ENCODE measurements around the gene RHAG. TPM values are rescaled to one million over a fixed set of nuclear protein-coding genes. Genes with fewer than 3 reads are reported as not detected.
A peak's percentile ranks its signal among the peaks of the same experiment; 100 is the strongest.
"Not testable (repeated sequence)": the region's sequence is repeated elsewhere in the genome, so short reads cannot be mapped to it uniquely, and the experiment has no call there.

The RHAG gene
- total RNA-seq, 2 experiments from 2014 or later: not detected

DNA sequence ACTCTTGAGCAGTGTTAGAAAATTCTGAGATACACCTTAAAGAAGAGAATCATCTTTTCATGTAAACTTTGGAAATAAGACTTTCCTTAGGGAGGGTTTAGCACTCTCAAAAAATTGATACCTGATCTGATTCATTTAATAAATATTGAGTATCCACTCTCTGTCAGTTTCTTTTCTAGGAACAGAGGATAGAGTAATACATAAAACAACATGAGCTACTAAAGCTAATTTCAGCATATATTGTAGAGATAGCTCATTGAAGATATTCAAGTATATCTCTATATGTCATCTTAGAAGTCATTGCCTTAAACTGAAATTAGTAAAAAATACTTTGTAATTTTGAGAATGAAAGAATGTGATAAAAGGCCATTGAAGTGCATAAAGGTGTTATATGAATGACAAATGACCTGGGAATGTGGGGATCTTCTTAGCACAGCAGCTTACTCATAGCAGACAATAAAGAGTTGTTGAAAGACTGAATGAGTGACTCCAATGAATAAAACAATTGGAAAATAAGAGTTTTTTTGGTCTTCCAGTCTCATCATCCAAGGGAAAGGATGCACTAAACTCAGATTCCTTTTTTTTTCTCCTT is 29.2 kb downstream of the RHAG start:
- intact Hi-C loops (cut with DNase I, micrococcal nuclease): no loop called here

DNA sequence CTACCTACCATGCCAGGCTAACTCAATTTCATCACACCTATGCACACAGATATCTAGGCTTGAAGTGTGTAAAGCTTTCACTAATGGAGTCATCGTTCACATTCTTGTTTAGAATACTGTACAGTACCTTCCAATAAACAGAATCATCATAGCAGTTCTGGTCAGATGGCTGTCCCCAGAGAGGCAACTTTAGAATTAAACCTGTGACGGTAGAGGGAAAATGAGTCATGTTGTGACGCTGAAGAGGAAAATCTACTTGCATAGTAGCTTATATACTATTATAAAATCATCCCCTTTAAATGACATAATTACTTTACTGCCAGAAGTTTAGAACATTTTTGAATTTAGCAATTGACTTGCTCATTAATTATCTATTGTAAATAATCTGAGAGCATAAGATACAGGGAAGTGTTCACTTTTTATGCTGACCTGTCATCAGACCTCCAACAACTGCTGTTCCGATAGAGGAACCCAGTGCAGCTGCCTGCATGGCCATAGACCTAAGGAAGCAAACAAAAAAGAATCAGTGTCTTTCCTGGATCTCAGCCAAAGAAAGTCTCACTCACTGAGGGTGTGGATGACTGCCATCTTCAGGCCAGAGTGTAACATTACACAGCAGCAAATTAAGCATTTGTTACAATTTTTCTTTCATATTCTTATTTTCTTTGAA is 29.8 kb downstream of the RHAG start:
- intact Hi-C loops (cut with DNase I, micrococcal nuclease): no loop called here
- H3K36me3 ChIP-seq (ENCODE audit: insufficient read depth, low read length): no peaks in the 10 kb centered on the region
- no peaks in the 10 kb centered on the region for H3K27me3 ChIP-seq (ENCODE audit: control insufficient read depth in 1 of 2, insufficient read depth in 2 of 2, low read length in 2 of 2)
- DNase-seq (peak in 3 of 14 experiments; percentile 40 to 54 (median 53)), ATAC-seq (ENCODE audit: poor library complexity) (no peak)
- Mint-ChIP-seq H3K27me3 (peaks cover 18% of the 10 kb centered on the region), H3K4me1 (ENCODE audit: low read depth) (no peaks in the 10 kb centered on the region), H3K36me3 (ENCODE audit: low read depth) (no peaks in the 10 kb centered on the region), H3K27ac (no peak overlapping the region), H3K9me3 (peaks cover 2% of the 10 kb centered on the region), H3K4me3 (no peak overlapping the region)
- no peaks in the 10 kb centered on the region for H3K4me1 ChIP-seq (ENCODE audit: insufficient read depth, low read length)
- H3K9me3 ChIP-seq (ENCODE audit: control insufficient read depth in 1 of 2, insufficient read depth in 1 of 2, low read length in 2 of 2): no peaks in the 10 kb centered on the region
- no peak overlapping the region for H3K4me3 ChIP-seq (ENCODE audit: low read length)
- ChIA-PET POLR2A (no interaction called here), CTCF (no interaction called here)
- no peak overlapping the region for H3K27ac ChIP-seq (ENCODE audit: low read depth in 1 of 2, low read length in 2 of 2)
- TF ChIP-seq, protein P1, sequence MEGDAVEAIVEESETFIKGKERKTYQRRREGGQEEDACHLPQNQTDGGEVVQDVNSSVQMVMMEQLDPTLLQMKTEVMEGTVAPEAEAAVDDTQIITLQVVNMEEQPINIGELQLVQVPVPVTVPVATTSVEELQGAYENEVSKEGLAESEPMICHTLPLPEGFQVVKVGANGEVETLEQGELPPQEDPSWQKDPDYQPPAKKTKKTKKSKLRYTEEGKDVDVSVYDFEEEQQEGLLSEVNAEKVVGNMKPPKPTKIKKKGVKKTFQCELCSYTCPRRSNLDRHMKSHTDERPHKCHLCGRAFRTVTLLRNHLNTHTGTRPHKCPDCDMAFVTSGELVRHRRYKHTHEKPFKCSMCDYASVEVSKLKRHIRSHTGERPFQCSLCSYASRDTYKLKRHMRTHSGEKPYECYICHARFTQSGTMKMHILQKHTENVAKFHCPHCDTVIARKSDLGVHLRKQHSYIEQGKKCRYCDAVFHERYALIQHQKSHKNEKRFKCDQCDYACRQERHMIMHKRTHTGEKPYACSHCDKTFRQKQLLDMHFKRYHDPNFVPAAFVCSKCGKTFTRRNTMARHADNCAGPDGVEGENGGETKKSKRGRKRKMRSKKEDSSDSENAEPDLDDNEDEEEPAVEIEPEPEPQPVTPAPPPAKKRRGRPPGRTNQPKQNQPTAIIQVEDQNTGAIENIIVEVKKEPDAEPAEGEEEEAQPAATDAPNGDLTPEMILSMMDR (IDR thresholded peaks at IDR 0.05): no peak

More for the DNA sequence above, 29.2 kb downstream of the RHAG start:
- H3K9me3 ChIP-seq (ENCODE audit: control insufficient read depth in 1 of 2, insufficient read depth in 1 of 2, low read length in 2 of 2): no peaks in the 10 kb centered on the region
- Mint-ChIP-seq H3K4me1 (ENCODE audit: low read depth) (no peaks in the 10 kb centered on the region), H3K36me3 (ENCODE audit: low read depth) (no peaks in the 10 kb centered on the region), H3K9me3 (peaks cover 2% of the 10 kb centered on the region), H3K27ac (no peak overlapping the region), H3K27me3 (peaks cover 18% of the 10 kb centered on the region), H3K4me3 (no peak overlapping the region)
- ChIA-PET POLR2A (no interaction called here), CTCF (interaction anchor here (0.6 kb wide), 1 partner anchor 800 kb away, joined by 3 read pairs; no protein-coding TSS in a partner anchor)
- no peaks in the 10 kb centered on the region for H3K27me3 ChIP-seq (ENCODE audit: control insufficient read depth in 1 of 2, insufficient read depth in 2 of 2, low read length in 2 of 2)
- no peaks in the 10 kb centered on the region for H3K4me1 ChIP-seq (ENCODE audit: insufficient read depth, low read length)
- DNase-seq (no peak), ATAC-seq (ENCODE audit: poor library complexity) (no peak)
- H3K27ac ChIP-seq (ENCODE audit: low read depth in 1 of 2, low read length in 2 of 2): no peak overlapping the region
- no peaks in the 10 kb centered on the region for H3K36me3 ChIP-seq (ENCODE audit: insufficient read depth, low read length)
- TF ChIP-seq, protein P1 (IDR thresholded peaks at IDR 0.05): peak; percentile 48
- H3K4me3 ChIP-seq (ENCODE audit: low read length): no peak overlapping the region

DNA sequence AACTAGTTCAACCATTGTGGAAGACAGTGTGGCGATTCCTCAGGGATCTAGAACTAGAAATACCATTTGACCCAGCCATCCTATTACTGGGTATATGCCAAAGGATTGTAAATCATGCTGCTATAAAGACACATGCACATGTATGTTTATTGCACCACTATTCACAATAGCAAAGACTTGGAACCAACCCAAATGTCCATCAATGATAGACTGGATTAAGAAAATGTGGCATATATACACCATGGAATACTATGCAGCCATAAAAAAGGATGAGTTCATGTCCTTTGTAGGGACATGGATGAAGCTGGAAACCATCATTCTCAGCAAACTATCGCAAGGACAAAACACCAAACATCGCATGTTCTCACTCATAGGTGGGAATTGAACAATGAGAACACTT is 32.6 kb downstream of the RHAG start:
- intact Hi-C loops (cut with DNase I, micrococcal nuclease); H3K4me3 Mint-ChIP-seq; H3K27ac Mint-ChIP-seq; POLR2A ChIA-PET; H3K4me1 Mint-ChIP-seq (ENCODE audit: low read depth); ATAC-seq (ENCODE audit: poor library complexity); H3K9me3 ChIP-seq (ENCODE audit: control insufficient read depth in 1 of 2, insufficient read depth in 1 of 2, low read length in 2 of 2); H3K9me3 Mint-ChIP-seq; H3K4me1 ChIP-seq (ENCODE audit: insufficient read depth, low read length); CTCF ChIA-PET; H3K36me3 Mint-ChIP-seq (ENCODE audit: low read depth); H3K27me3 Mint-ChIP-seq; H3K36me3 ChIP-seq (ENCODE audit: insufficient read depth, low read length); H3K4me3 ChIP-seq (ENCODE audit: low read length); H3K27ac ChIP-seq (ENCODE audit: low read depth in 1 of 2, low read length in 2 of 2); DNase-seq; H3K27me3 ChIP-seq (ENCODE audit: control insufficient read depth in 1 of 2, insufficient read depth in 2 of 2, low read length in 2 of 2): not testable (repeated sequence)

DNA sequence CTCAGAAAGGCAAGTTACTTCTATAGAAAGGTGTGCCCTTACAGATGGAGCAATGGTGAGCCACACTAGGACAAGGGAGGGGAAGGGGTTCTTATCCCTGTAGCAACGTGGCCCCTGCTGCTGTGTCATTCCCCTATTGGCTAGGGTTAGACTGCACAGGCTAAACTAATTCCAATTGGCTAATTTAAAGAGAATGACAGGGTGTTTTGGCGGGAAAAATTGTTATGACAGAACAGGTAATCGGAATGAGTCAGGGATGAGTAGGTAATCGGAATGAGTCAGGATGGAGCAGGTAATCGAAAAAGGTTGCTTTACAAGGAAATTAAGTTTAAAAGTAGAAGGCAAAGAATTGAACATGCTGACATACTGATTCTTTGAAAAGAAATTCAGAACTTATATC is 49.4 kb downstream of the RHAG start:
- H3K4me3 ChIP-seq (ENCODE audit: low read length); H3K27me3 ChIP-seq (ENCODE audit: control insufficient read depth in 1 of 2, insufficient read depth in 2 of 2, low read length in 2 of 2); H3K27ac Mint-ChIP-seq; H3K9me3 ChIP-seq (ENCODE audit: control insufficient read depth in 1 of 2, insufficient read depth in 1 of 2, low read length in 2 of 2); CTCF ChIA-PET; H3K4me1 Mint-ChIP-seq (ENCODE audit: low read depth); intact Hi-C loops (cut with DNase I, micrococcal nuclease); H3K27me3 Mint-ChIP-seq; DNase-seq; H3K4me1 ChIP-seq (ENCODE audit: insufficient read depth, low read length); H3K27ac ChIP-seq (ENCODE audit: low read depth in 1 of 2, low read length in 2 of 2); H3K4me3 Mint-ChIP-seq; H3K9me3 Mint-ChIP-seq; H3K36me3 ChIP-seq (ENCODE audit: insufficient read depth, low read length); POLR2A ChIA-PET; ATAC-seq (ENCODE audit: poor library complexity); H3K36me3 Mint-ChIP-seq (ENCODE audit: low read depth): not testable (repeated sequence)
